PC-3 (cell line): Measurements from ENCODE around the gene CMAS.

Experiments used
- EZH2 ChIP-seq: fragments of 300-600 bp; sonication (generic); IDR thresholded peaks from one replicate; pipeline ENCODE4 v1.6.1; 2017; ENCODE audit warnings: antibody characterized with exemption, mild to moderate bottlenecking, low read length; ENCODE audit not compliant: unreplicated experiment
- EZH2phosphoT487 ChIP-seq: fragments of 300-600 bp; sonication (generic); IDR thresholded peaks from 2 replicates; pipeline ENCODE4 v1.6.1; 2018; ENCODE audit warnings: mild to moderate bottlenecking, antibody characterized with exemption, low read length, borderline replicate concordance
- TF ChIP-seq, protein P1 (sequence below): fragments of 300-600 bp; sonication (generic); conservative IDR thresholded peaks from 2 replicates; pipeline ENCODE4 v1.5.1; 2017; ENCODE audit warnings: antibody characterized with exemption, low read depth, mild to moderate bottlenecking, low read length

DNA sequence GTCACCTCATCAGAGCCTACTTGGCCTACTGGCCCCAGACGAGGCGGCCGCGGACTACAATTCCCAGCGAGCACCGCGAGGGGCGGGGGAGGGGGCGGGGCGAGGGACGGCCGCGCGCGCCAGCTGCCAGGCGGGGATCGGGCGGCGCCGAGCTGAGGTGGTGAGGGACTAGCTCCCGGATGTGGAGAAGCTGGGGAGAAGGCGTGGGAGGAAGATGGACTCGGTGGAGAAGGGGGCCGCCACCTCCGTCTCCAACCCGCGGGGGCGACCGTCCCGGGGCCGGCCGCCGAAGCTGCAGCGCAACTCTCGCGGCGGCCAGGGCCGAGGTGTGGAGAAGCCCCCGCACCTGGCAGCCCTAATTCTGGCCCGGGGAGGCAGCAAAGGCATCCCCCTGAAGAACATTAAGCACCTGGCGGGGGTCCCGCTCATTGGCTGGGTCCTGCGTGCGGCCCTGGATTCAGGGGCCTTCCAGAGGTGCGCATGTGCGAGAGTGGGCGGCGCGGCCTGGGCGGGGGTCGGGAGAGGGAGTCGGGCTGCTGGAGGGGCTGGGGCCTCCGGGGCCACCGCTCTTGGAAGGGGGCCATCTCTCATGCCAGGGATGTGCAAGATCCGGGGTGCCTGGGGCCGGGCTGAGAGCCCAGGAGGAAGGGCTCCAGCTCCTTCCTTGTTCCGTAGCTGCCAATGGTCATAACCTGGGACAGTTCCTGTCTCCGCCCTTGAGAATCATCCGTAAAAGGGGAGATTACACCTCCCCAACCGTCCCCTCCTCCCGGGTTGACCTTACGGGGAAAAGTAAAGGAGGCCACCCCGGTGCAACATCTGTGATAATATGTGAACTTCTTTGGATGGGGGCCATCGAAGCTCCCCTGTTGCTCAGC lies at the start of gene CMAS:
- TF ChIP-seq, protein P1, sequence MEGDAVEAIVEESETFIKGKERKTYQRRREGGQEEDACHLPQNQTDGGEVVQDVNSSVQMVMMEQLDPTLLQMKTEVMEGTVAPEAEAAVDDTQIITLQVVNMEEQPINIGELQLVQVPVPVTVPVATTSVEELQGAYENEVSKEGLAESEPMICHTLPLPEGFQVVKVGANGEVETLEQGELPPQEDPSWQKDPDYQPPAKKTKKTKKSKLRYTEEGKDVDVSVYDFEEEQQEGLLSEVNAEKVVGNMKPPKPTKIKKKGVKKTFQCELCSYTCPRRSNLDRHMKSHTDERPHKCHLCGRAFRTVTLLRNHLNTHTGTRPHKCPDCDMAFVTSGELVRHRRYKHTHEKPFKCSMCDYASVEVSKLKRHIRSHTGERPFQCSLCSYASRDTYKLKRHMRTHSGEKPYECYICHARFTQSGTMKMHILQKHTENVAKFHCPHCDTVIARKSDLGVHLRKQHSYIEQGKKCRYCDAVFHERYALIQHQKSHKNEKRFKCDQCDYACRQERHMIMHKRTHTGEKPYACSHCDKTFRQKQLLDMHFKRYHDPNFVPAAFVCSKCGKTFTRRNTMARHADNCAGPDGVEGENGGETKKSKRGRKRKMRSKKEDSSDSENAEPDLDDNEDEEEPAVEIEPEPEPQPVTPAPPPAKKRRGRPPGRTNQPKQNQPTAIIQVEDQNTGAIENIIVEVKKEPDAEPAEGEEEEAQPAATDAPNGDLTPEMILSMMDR = no peak
- TF ChIP-seq EZH2phosphoT487 (no peak), EZH2 (no peak)
